Ovary (tissue), 9 donors: ENCODE results near the gene PDE5A. TPM values are rescaled to one million over a fixed set of nuclear protein-coding genes. Genes with fewer than 3 reads are reported as not detected.
A peak's percentile ranks its signal among the peaks of the same experiment; 100 is the strongest.
"Not testable (repeated sequence)": the region's sequence is repeated elsewhere in the genome, so short reads cannot be mapped to it uniquely, and the experiment has no call there.

Experiments used
- DNase-seq, 5 donors: peaks; one replicate each; pipeline ENCODE4 v3.0.0-alpha.2; 2019 to 2020
- H3K27ac ChIP-seq, 2 donors: fragments of 200-600 bp; one replicate each; pipeline versions ENCODE4 v1.5.1 to v1.8.0; 2019 to 2022
- H3K27me3 ChIP-seq: fragments of 200-600 bp; one replicate; pipeline ENCODE4 v1.8.0; 2022
- H3K36me3 ChIP-seq: fragments of 200-600 bp; sonication (generic); one replicate; pipeline ENCODE4 v1.5.1; 2019
- H3K4me1 ChIP-seq: one replicate; pipeline ENCODE4 v1.8.1; 2013; ENCODE audit warnings: mild to moderate bottlenecking, moderate library complexity; ENCODE audit not compliant: insufficient read depth
- H3K4me3 ChIP-seq: fragments of 200-600 bp; sonication (generic); one replicate; pipeline ENCODE4 v1.5.1; 2017
- H3K9me3 ChIP-seq, 2 donors: fragments of 200-600 bp in 1 of 2; sonication (generic) in 1 of 2; one replicate each; pipeline versions ENCODE4 v1.5.1 to v1.8.1; 2013 to 2019; ENCODE audit warnings: mild to moderate bottlenecking in 1 of 2, moderate library complexity in 1 of 2
- CTCF ChIP-seq, 3 donors: fragments of 450-650 bp in 2 of 3; fragments of 200-600 bp in 1 of 3; IDR thresholded peaks; one replicate each; pipeline versions ENCODE4 v1.5.1 to v1.8.0; 2016 to 2022; ENCODE audit warnings: antibody characterized with exemption in 3 of 3, mild to moderate bottlenecking in 1 of 3
- EP300 ChIP-seq: sonication (generic); formaldehyde crosslinking; IDR thresholded peaks from one replicate; pipeline ENCODE4 v1.6.1; 2017; ENCODE audit warnings: antibody characterized with exemption
- POLR2A ChIP-seq: fragments of 450-650 bp; IDR thresholded peaks from one replicate; pipeline ENCODE4 v1.6.1; 2017; ENCODE audit warnings: antibody characterized with exemption, mild to moderate bottlenecking, moderate library complexity
- WGBS, 3 donors: extraction: QIAGEN DNeasy Blood & Tissue Kit in 1 of 3; methylation state at CpG; one replicate each; pipeline versions ENCODE4 v1.1.5 to v1.1.7; 2013 to 2017; 5-methylcytosine and 5-hydroxymethylcytosine counted together
- intact Hi-C, 4 donors: fragments of 100-400 bp; cut with DNase I; formaldehyde crosslinking; loops; one replicate each; pipeline versions ENCODE4 v1.11.0 to v1.15.1; 2022 to 2023
- polyA plus RNA-seq, 2 donors: library from polyadenylated mRNA; stranded (reverse); fragments of 200-250 nt in 1 of 2; fragments of 350-450 nt in 1 of 2; fragmentation: Illumina TruSeq in 1 of 2; extraction: RNeasy Lipid Tissue Mini Kit (QIAGEN cat#74804) in 1 of 2; gene quantifications; one replicate each; pipeline ENCODE4 v1.2.3, GENCODE V29; 2013 to 2014
- total RNA-seq, 7 donors: library from RNA; depleted of rRNA in 2 of 7; stranded (reverse); fragments of >200 nt in 2 of 7; fragmentation: NEBNext Ultra II Directional in 3 of 7; extraction: Animal tissue kit (Norgen Biotek cat#: 25700) in 3 of 7; gene quantifications; one replicate each; pipeline versions ENCODE4 v1.1.0 to v1.2.4, GENCODE V29; 2016 to 2023
- donor health status: DM: no; HTN: no; CAD: no; lungs with moderate emphysema.
- donor health status: DM: no; HTN: no; CAD: no.
- donor health status: Bipolar disorder and iron deficiency.
- donor health status: DM: yes; HTN: yes; CAD: no.
- donor health status: DM: no; HTN: no; CAD: no.
- donor health status: DM: yes; HTN: yes; CAD: no.

The PDE5A gene
- total and polyA plus RNA-seq, 9 donors = 4.6 to 25.3 (median 9.7) TPM

- no peaks in the 10 kb centered on the region for H3K4me1 ChIP-seq
- H3K27ac ChIP-seq = no peak overlapping the region
- no peak for DNase-seq
- no peaks in the 10 kb centered on the region for H3K27me3 ChIP-seq
- intact Hi-C loops = no loop called here
- H3K9me3 ChIP-seq = no peaks in the 10 kb centered on the region
- no peaks in the 10 kb centered on the region for H3K36me3 ChIP-seq
- H3K4me3 ChIP-seq = no peak overlapping the region
- TF ChIP-seq CTCF (IDR thresholded peaks at IDR 0.05) = no peak
- TF ChIP-seq EP300 = no peak
- no peak for TF ChIP-seq POLR2A
Measured at GRCh38 chr4:119478446-119479179, 150.0 kb downstream of the PDE5A start.

- DNase-seq = no peak
- no peaks in the 10 kb centered on the region for H3K4me1 ChIP-seq
- H3K9me3 ChIP-seq = no peaks in the 10 kb centered on the region
- intact Hi-C loops = no loop called here
- H3K27me3 ChIP-seq = no peaks in the 10 kb centered on the region
- no peak overlapping the region for H3K27ac ChIP-seq
- no peaks in the 10 kb centered on the region for H3K36me3 ChIP-seq
- TF ChIP-seq EP300 (no peak), POLR2A (no peak), CTCF (IDR thresholded peaks at IDR 0.05) (no peak)
- H3K4me3 ChIP-seq = no peak overlapping the region
Measured at GRCh38 chr4:119477412-119478053, 151.1 kb downstream of the PDE5A start.

- Histone ChIP-seq H3K27me3 (no peaks in the 10 kb centered on the region), H3K4me3 (no peak overlapping the region), H3K36me3 (no peaks in the 10 kb centered on the region), H3K27ac (no peak overlapping the region), H3K4me1 (no peaks in the 10 kb centered on the region), H3K9me3 (no peaks in the 10 kb centered on the region)
- DNase-seq = no peak
- TF ChIP-seq EP300 = no peak
- no peak for TF ChIP-seq CTCF (IDR thresholded peaks at IDR 0.05)
- intact Hi-C loops = no loop called here
- 81 to 85% (median 83%) methylated on average over 3 of the region's 3 CpGs for WGBS, 3 donors
Measured at GRCh38 chr4:119471259-119471658, 157.3 kb downstream of the PDE5A start.

- not testable (repeated sequence) for H3K36me3 ChIP-seq
Measured at GRCh38 chr4:119470737-119471063, 157.9 kb downstream of the PDE5A start.

DNA sequence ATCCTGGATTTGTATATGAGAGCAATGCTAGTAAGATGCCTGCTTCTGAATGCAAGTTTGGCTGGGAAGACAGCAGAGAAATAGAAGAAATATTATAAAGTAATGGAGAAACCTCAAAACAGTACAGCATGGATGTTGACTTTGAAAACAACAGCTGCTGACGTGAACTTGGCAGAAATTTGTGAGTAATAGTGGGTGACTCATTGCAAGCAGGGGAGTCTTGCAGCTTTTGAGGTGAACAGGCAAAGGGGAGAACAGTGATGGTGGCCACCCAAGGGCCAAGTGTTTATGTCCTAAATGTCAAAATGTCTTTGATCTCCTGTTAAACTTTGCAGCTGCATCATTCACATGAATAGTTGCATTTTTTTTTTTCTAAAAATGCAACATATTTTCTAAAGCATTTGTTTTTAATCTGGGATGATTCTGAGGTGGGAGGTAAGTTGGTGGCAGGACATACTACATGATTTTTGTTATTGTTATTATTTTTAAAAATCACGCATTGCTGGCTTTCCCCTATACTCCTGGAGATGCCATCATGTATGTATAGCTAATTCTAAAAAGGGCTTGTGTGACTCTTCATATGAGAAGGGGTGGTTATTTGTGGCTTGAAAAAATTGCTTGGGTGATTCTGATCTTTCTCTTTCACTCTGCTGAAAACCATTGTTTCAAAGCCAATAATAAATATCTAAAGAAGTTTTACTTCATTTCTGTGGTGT is 158.4 kb downstream of the PDE5A start:
- H3K9me3 ChIP-seq, H3K4me3 ChIP-seq, H3K36me3 ChIP-seq, intact Hi-C loops, H3K27ac ChIP-seq, DNase-seq, H3K4me1 ChIP-seq, H3K27me3 ChIP-seq: not testable (repeated sequence)
- 43 to 49% (median 46%) methylated on average over 2 of the region's 2 CpGs for WGBS, 3 donors

More at GRCh38 chr4:119470737-119471063, 157.9 kb downstream of the PDE5A start:
- H3K4me1 ChIP-seq, DNase-seq, H3K4me3 ChIP-seq, H3K27ac ChIP-seq, H3K9me3 ChIP-seq, intact Hi-C loops, H3K27me3 ChIP-seq: not testable (repeated sequence)

- DNase-seq, intact Hi-C loops, H3K27ac ChIP-seq, H3K27me3 ChIP-seq, H3K4me1 ChIP-seq, H3K9me3 ChIP-seq, H3K4me3 ChIP-seq, H3K36me3 ChIP-seq: not testable (repeated sequence)
- WGBS, 3 donors = 82 to 88% (median 88%) methylated on average over 3 of the region's 3 CpGs
Measured at GRCh38 chr4:119469039-119469438, 159.6 kb downstream of the PDE5A start.

DNA sequence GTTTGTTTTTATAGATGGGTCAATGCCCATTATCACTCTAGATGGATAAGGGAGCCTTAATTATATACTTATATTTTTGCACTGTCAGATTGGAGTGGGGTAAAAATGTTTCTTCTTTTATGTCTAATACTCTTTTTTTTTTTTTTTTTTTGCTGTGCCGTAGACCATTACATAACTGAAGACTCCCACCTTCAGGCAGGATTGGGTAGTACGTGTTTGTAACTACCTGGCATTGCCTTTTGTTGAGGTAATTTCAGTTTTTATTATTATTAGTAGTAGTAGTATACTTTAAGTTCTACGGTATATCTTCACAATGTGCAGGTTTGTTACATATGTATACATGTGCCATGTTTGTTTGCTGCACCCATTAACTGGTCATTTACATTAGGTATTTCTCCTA is 165.9 kb downstream of the PDE5A start:
- DNase-seq, H3K4me1 ChIP-seq, H3K4me3 ChIP-seq, H3K36me3 ChIP-seq, H3K9me3 ChIP-seq, intact Hi-C loops, H3K27ac ChIP-seq, H3K27me3 ChIP-seq: not testable (repeated sequence)
- 70 to 78% (median 76%) methylated on average over 3 of the region's 3 CpGs for WGBS, 3 donors

GRCh38 chr4:119455734-119456133 is 172.9 kb downstream of the PDE5A start:
- intact Hi-C loops = loop anchor here in 1 of 4 donors (10.0 kb wide), 1 partner anchor 471 kb away; no protein-coding TSS in a partner anchor
- H3K27me3 ChIP-seq, H3K36me3 ChIP-seq, H3K4me1 ChIP-seq, H3K27ac ChIP-seq, H3K9me3 ChIP-seq, H3K4me3 ChIP-seq: not testable (repeated sequence)
- DNase-seq = peak in 4 of 5 donors; percentile 21 to 42 (median 36)
- 38 to 63% (median 54%) methylated on average over 18 of the region's 18 CpGs for WGBS, 3 donors
